GM18861 (cell line): Measurements from ENCODE around the gene ACR.

Experiments
- ATAC-seq: cut with Tn5 transposase; IDR thresholded peaks from one replicate; pipeline ENCODE4 v1.9.1; 2021; ENCODE audit not compliant: unreplicated experiment

The ACR gene

GRCh38 chr22:50702821-50703725, 34.9 kb upstream of the ACR start:
- no peak for ATAC-seq

- no peak for ATAC-seq
These were observed 34.1 kb upstream of the ACR start for GRCh38 chr22:50703726-50704509.

- ATAC-seq, result no peak
These were observed 33.3 kb upstream of the ACR start for GRCh38 chr22:50704510-50705218.

- ATAC-seq, result no peak
These were observed 32.7 kb upstream of the ACR start for GRCh38 chr22:50705219-50705691.

GRCh38 chr22:50705851-50706351, 32.1 kb upstream of the ACR start:
- ATAC-seq, result no peak

- no peak for ATAC-seq
These were observed 31.4 kb upstream of the ACR start for GRCh38 chr22:50706481-50707125.

- no peak for ATAC-seq
These were observed 29.5 kb upstream of the ACR start for GRCh38 chr22:50708474-50708873.

GRCh38 chr22:50708996-50709395, 29.0 kb upstream of the ACR start:
- no peak for ATAC-seq

GRCh38 chr22:50710221-50710620, 27.8 kb upstream of the ACR start:
- ATAC-seq, result no peak

- no peak for ATAC-seq
These were observed 27.1 kb upstream of the ACR start for GRCh38 chr22:50710886-50711285.

GRCh38 chr22:50711446-50712340, 26.3 kb upstream of the ACR start:
- no peak for ATAC-seq

GRCh38 chr22:50712341-50713007, 25.5 kb upstream of the ACR start:
- ATAC-seq, result no peak

- no peak for ATAC-seq
These were observed 25.0 kb upstream of the ACR start for GRCh38 chr22:50713008-50713385.

GRCh38 chr22:50713571-50714056, 24.4 kb upstream of the ACR start:
- ATAC-seq, result no peak

- ATAC-seq, result no peak
These were observed 23.9 kb upstream of the ACR start for GRCh38 chr22:50714150-50714549.

- ATAC-seq, result no peak
These were observed 23.3 kb upstream of the ACR start for GRCh38 chr22:50714631-50715179.

- no peak for ATAC-seq
These were observed 22.8 kb upstream of the ACR start for GRCh38 chr22:50715250-50715649.

GRCh38 chr22:50715776-50716175, 22.2 kb upstream of the ACR start:
- no peak for ATAC-seq
